ENCODE data around the gene GASK1A. TPM values are rescaled to one million over a fixed set of nuclear protein-coding genes. Genes with fewer than 3 reads are reported as not detected.

GASK1A gene
- total and polyA plus RNA-seq, 2 experiments from 2014 or later: 2.6 to 11.1 TPM

GRCh38 chr3:43094851-43095250 is 115.7 kb downstream of the GASK1A start:
- Mint-ChIP-seq H3K27ac (no peak overlapping the region), H3K9me3 (no peaks in the 10 kb centered on the region), H3K4me1 (peaks cover 2% of the 10 kb centered on the region; the same call in 1 of the 3 replicates), H3K4me3 (no peak overlapping the region), H3K27me3 (ENCODE audit: insufficient read depth, low read depth, poor library complexity) (peaks cover 5% of the 10 kb centered on the region), H3K36me3 (ENCODE audit: low read depth) (no peaks in the 10 kb centered on the region)
- ATAC-seq (no peak), DNase-seq (ENCODE audit: low spot score) (no peak)
- H4K20me1 ChIP-seq (replicated peaks; ENCODE audit: insufficient read depth): peaks cover 5% of the 10 kb centered on the region; the same call in 1 of the 2 replicates
- H3F3A ChIP-seq (replicated peaks; ENCODE audit: low read depth): no peaks in the 10 kb centered on the region
- H3K4me2 ChIP-seq: no peak overlapping the region
- no peak overlapping the region for H3K4me3 ChIP-seq
- no peak overlapping the region for H3K27ac ChIP-seq (ENCODE audit: low read depth)
- no peaks in the 10 kb centered on the region; the same call in 1 of the 2 replicates for H3K79me2 ChIP-seq (replicated peaks; ENCODE audit: insufficient read depth)
- H3K4me1 ChIP-seq (ENCODE audit: insufficient read depth): no peaks in the 10 kb centered on the region
- H2AFZ ChIP-seq: no peak overlapping the region
- no peaks in the 10 kb centered on the region; the same call in 1 of the 2 replicates for H3K9me2 ChIP-seq (ENCODE audit: insufficient read depth)
- H3K36me3 ChIP-seq (ENCODE audit: insufficient read depth): no peaks in the 10 kb centered on the region
- no peak for TF ChIP-seq STAT1 (IDR thresholded peaks at IDR 0.05; ENCODE audit: unreplicated experiment)
- no peak for TF ChIP-seq NANOG (IDR thresholded peaks at IDR 0.05; ENCODE audit: borderline replicate concordance)
- TF ChIP-seq ZNF114 (CRISPR knock-in tag; IDR thresholded peaks at IDR 0.05): no peak
- no peak for TF ChIP-seq JUNB (IDR thresholded peaks at IDR 0.05; ENCODE audit: unreplicated experiment)
- TF ChIP-seq CTCF (conservative IDR thresholded peaks at IDR 0.05; ENCODE audit: low read depth in 2 of 2): no peak
- TF ChIP-seq ZNF462 (CRISPR knock-in tag; IDR thresholded peaks at IDR 0.05): no peak
- no peak for TF ChIP-seq ETS1 (IDR thresholded peaks at IDR 0.05)
- no peak for TF ChIP-seq REST (IDR thresholded peaks at IDR 0.05; ENCODE audit: unreplicated experiment)
- TF ChIP-seq EZH2phosphoT487 (IDR thresholded peaks at IDR 0.05; ENCODE audit: unreplicated experiment): no peak
- no peak for TF ChIP-seq POLR2AphosphoS5 (IDR thresholded peaks at IDR 0.05; ENCODE audit: low read depth)
- no peak for TF ChIP-seq CREB1 (CRISPR knock-in tag; IDR thresholded peaks at IDR 0.05; ENCODE audit: low read depth)
- no peak for TF ChIP-seq ZNF331 (CRISPR knock-in tag; IDR thresholded peaks at IDR 0.05; ENCODE audit: low read depth)
- no peak for TF ChIP-seq EZH2 (IDR thresholded peaks at IDR 0.05; ENCODE audit: low read depth, unreplicated experiment)
- H3K27me3 ChIP-seq (ENCODE audit: insufficient read depth): no peaks in the 10 kb centered on the region

Data from GM23338 (cell line).